WERI-Rb-1 (cell line): ENCODE measurements around the gene CABCOCO1.

ENCODE experiments used
- DNase-seq: peaks from one replicate; pipeline ENCODE4 v3.0.0-alpha.2; 2020
- H3K27ac ChIP-seq: fragments of 250-450 bp; sonication (Bioruptor Pico); 2 replicates; pipeline ENCODE4 v1.5.1; 2020; ENCODE audit warnings: mild to moderate bottlenecking, moderate library complexity
- H3K27me3 ChIP-seq: fragments of 250-450 bp; sonication (Bioruptor Pico); 2 replicates; pipeline ENCODE4 v1.5.1; 2021; ENCODE audit warnings: mild to moderate bottlenecking, low read depth, moderate library complexity; ENCODE audit not compliant: insufficient read depth, severe bottlenecking
- H3K36me3 ChIP-seq: fragments of 250-450 bp; sonication (Bioruptor Pico); 2 replicates; pipeline ENCODE4 v1.5.1; 2020; ENCODE audit warnings: mild to moderate bottlenecking, moderate library complexity
- H3K4me3 ChIP-seq: 2 replicates; pipeline ENCODE4 v1.5.1; 2011; ENCODE audit warnings: low read depth, mild to moderate bottlenecking, control low read depth, low read length
- H3K9me3 ChIP-seq: fragments of 250-450 bp; sonication (Bioruptor Pico); 2 replicates; pipeline ENCODE4 v1.5.1; 2021; ENCODE audit warnings: mild to moderate bottlenecking, moderate library complexity; ENCODE audit not compliant: severe bottlenecking
- TF ChIP-seq, protein P1 (sequence below): IDR thresholded peaks from 2 replicates; pipeline ENCODE4 v1.5.1; 2011; ENCODE audit warnings: low read depth, mild to moderate bottlenecking, control low read depth, inconsistent platforms, low read length

The CABCOCO1 gene

GRCh38 chr10:61763778-61764177 is 101.0 kb downstream of the CABCOCO1 start:
- Histone ChIP-seq H3K27ac (no peak overlapping the region), H3K27me3 (no peaks in the 10 kb centered on the region), H3K4me3 (no peak overlapping the region), H3K9me3 (no peaks in the 10 kb centered on the region), H3K36me3 (no peaks in the 10 kb centered on the region)
- DNase-seq = no peak
- TF ChIP-seq, protein P1, sequence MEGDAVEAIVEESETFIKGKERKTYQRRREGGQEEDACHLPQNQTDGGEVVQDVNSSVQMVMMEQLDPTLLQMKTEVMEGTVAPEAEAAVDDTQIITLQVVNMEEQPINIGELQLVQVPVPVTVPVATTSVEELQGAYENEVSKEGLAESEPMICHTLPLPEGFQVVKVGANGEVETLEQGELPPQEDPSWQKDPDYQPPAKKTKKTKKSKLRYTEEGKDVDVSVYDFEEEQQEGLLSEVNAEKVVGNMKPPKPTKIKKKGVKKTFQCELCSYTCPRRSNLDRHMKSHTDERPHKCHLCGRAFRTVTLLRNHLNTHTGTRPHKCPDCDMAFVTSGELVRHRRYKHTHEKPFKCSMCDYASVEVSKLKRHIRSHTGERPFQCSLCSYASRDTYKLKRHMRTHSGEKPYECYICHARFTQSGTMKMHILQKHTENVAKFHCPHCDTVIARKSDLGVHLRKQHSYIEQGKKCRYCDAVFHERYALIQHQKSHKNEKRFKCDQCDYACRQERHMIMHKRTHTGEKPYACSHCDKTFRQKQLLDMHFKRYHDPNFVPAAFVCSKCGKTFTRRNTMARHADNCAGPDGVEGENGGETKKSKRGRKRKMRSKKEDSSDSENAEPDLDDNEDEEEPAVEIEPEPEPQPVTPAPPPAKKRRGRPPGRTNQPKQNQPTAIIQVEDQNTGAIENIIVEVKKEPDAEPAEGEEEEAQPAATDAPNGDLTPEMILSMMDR = no peak

DNA sequence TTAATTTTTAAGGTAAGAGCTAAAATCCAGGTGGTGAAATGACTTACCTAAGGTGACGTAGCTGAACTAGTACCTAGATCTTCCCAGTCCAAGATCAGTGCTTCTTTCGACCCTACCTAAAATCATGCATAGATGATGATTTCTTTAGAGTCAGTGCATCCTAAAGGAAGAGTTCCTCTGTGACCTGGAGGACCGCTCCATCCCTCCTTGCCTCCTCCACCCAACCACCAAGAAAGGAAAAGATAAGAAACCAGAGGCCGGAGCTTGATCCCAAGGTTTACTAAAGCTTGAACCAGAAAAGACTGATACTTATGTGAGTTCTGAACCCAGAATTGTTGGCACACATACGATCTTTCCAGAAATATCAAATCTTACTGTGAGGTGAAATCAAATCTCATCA is 101.8 kb downstream of the CABCOCO1 start:
- no peak overlapping the region for H3K4me3 ChIP-seq
- no peak for DNase-seq
- no peak overlapping the region for H3K27ac ChIP-seq
- TF ChIP-seq, protein P1 = no peak
- no peaks in the 10 kb centered on the region for H3K36me3 ChIP-seq
- no peaks in the 10 kb centered on the region for H3K9me3 ChIP-seq
- H3K27me3 ChIP-seq = no peaks in the 10 kb centered on the region

- H3K27me3 ChIP-seq = no peaks in the 10 kb centered on the region
- no peak for DNase-seq
- no peaks in the 10 kb centered on the region for H3K9me3 ChIP-seq
- TF ChIP-seq, protein P1 = no peak
- no peaks in the 10 kb centered on the region for H3K36me3 ChIP-seq
- no peak overlapping the region for H3K4me3 ChIP-seq
- H3K27ac ChIP-seq = no peak overlapping the region
Observed at GRCh38 chr10:61765176-61766087, 102.7 kb downstream of the CABCOCO1 start.

GRCh38 chr10:61766927-61767326 is 104.2 kb downstream of the CABCOCO1 start:
- H3K27ac ChIP-seq = no peak overlapping the region
- no peak for DNase-seq
- TF ChIP-seq, protein P1 = no peak
- no peaks in the 10 kb centered on the region for H3K27me3 ChIP-seq
- H3K4me3 ChIP-seq = no peak overlapping the region
- no peaks in the 10 kb centered on the region for H3K36me3 ChIP-seq
- H3K9me3 ChIP-seq = no peaks in the 10 kb centered on the region

- no peaks in the 10 kb centered on the region for H3K27me3 ChIP-seq
- DNase-seq = no peak
- no peak overlapping the region for H3K4me3 ChIP-seq
- H3K9me3 ChIP-seq = no peaks in the 10 kb centered on the region
- H3K27ac ChIP-seq = no peak overlapping the region
- no peaks in the 10 kb centered on the region for H3K36me3 ChIP-seq
- TF ChIP-seq, protein P1 = no peak
Observed at GRCh38 chr10:61774031-61774430, 111.3 kb downstream of the CABCOCO1 start.
